SHP77 (cell line): Measurements from ENCODE around the gene SRP68.

ENCODE experiments used
- DNase-seq, 2 experiments: peaks; one replicate each; lab custom pipeline; 2025; lab: John Stamatoyannopoulos, UW

The SRP68 gene

GRCh38 chr17:76017481-76018339, 54.6 kb downstream of the SRP68 start:
- no peak for DNase-seq

- peak; percentile 86 to 89 for DNase-seq
Measured at GRCh38 chr17:76014925-76015261, 57.4 kb downstream of the SRP68 start.

GRCh38 chr17:76014100-76014924, 58.0 kb downstream of the SRP68 start:
- DNase-seq, result peak; percentile 89 to 94

- DNase-seq, result no peak
Measured at GRCh38 chr17:76013377-76013932, 58.9 kb downstream of the SRP68 start.

- DNase-seq, result no peak
Measured at GRCh38 chr17:76011951-76012350, 60.4 kb downstream of the SRP68 start.

GRCh38 chr17:76009969-76010661, 62.2 kb downstream of the SRP68 start:
- DNase-seq, result no peak

- no peak for DNase-seq
Measured at GRCh38 chr17:76009447-76009846, 62.9 kb downstream of the SRP68 start.

- no peak for DNase-seq
Measured at GRCh38 chr17:76008630-76009425, 63.5 kb downstream of the SRP68 start.

GRCh38 chr17:76008208-76008607, 64.1 kb downstream of the SRP68 start:
- DNase-seq, result no peak

- no peak for DNase-seq
Measured at GRCh38 chr17:76007850-76008165, 64.5 kb downstream of the SRP68 start.

GRCh38 chr17:76007131-76007849, 65.0 kb downstream of the SRP68 start:
- DNase-seq, result no peak

GRCh38 chr17:76005263-76006149, 66.8 kb downstream of the SRP68 start:
- peak; percentile 82 to 85 for DNase-seq

- DNase-seq, result no peak
Measured at GRCh38 chr17:76004750-76005262, 67.5 kb downstream of the SRP68 start.

GRCh38 chr17:76003915-76004314, 68.4 kb downstream of the SRP68 start:
- no peak for DNase-seq

GRCh38 chr17:76002100-76002499, 70.2 kb downstream of the SRP68 start:
- no peak for DNase-seq

- no peak for DNase-seq
Measured at GRCh38 chr17:76000755-76001521, 71.4 kb downstream of the SRP68 start, which contains the start of gene CDK3. TSS of gene CDK3 (plus strand) at chr17:76000855. CDS start at chr17:76001426, 571 bp downstream.

GRCh38 chr17:76000016-76000754, 72.1 kb downstream of the SRP68 start:
- DNase-seq, result peak; percentile 53 to 71

GRCh38 chr17:75998327-75998795, 74.0 kb downstream of the SRP68 start:
- no peak for DNase-seq
